Glutamatergic neuron (in vitro differentiated cells): ENCODE measurements around the gene CDH11. TPM values are rescaled to one million over a fixed set of nuclear protein-coding genes. Genes with fewer than 3 reads are reported as not detected.

ENCODE experiments used
- DNase-seq: peaks from one replicate; pipeline ENCODE4 v3.0.0; 2022
- H3K27ac Mint-ChIP-seq: one replicate; pipeline ENCODE4 v1.8.0; 2020; ENCODE audit warnings: mild to moderate bottlenecking, mixed read lengths, inconsistent platforms; ENCODE audit not compliant: unreplicated experiment
- H3K27me3 Mint-ChIP-seq: one replicate; pipeline ENCODE4 v1.8.0; 2020; ENCODE audit warnings: mild to moderate bottlenecking, moderate library complexity, mixed read lengths, inconsistent platforms; ENCODE audit not compliant: unreplicated experiment
- H3K36me3 Mint-ChIP-seq: one replicate; pipeline ENCODE4 v1.8.0; 2020; ENCODE audit warnings: mild to moderate bottlenecking, mixed read lengths, inconsistent platforms; ENCODE audit not compliant: unreplicated experiment
- H3K4me1 Mint-ChIP-seq: one replicate; pipeline ENCODE4 v1.8.0; 2020; ENCODE audit warnings: mild to moderate bottlenecking, low read depth, mixed read lengths, inconsistent platforms; ENCODE audit not compliant: unreplicated experiment
- H3K4me3 Mint-ChIP-seq: one replicate; pipeline ENCODE4 v1.8.0; 2020; ENCODE audit warnings: mild to moderate bottlenecking, mixed read lengths, inconsistent platforms; ENCODE audit not compliant: unreplicated experiment
- H3K9me3 Mint-ChIP-seq: one replicate; pipeline ENCODE4 v1.8.0; 2020; ENCODE audit warnings: mild to moderate bottlenecking, moderate library complexity, mixed read lengths, inconsistent platforms; ENCODE audit not compliant: unreplicated experiment
- total RNA-seq: library from RNA; stranded (reverse); fragmentation: NEBNext Ultra II Directional; extraction: Animal tissue kit (Norgen Biotek cat#: 25700); gene quantifications from one replicate; pipeline ENCODE4 v1.2.1, GENCODE V29; 2021; ENCODE audit not compliant: unreplicated experiment
- TF ChIP-seq, protein P1 (sequence below): fragments of 200-600 bp; sonication (generic); IDR thresholded peaks from one replicate; pipeline ENCODE4 v1.5.0; 2021; ENCODE audit not compliant: partially characterized antibody, unreplicated experiment

CDH11 gene
- total RNA-seq, 1 donor from 2014 or later, result 2.6 TPM

DNA sequence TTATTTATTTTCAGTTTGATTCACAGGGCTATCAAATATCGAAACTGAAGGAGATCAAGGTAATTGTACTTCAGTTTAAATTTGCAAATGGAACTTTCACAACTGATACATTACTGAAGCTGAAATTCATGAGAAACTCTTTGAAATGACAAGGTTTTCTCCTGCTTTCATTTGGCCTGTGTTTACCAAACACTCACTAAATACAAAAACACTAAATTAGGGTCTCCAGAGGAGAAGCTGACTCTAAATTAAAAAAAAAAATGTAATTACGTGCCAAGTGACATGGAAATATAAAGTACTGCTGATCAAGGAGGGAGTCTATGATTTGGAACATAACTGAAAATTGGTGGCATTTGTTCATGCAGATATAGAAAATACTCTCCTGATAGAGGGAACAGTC, 205.8 kb downstream of the CDH11 start:
- peaks cover 9% of the 10 kb centered on the region for H3K4me1 Mint-ChIP-seq
- no peaks in the 10 kb centered on the region for H3K9me3 Mint-ChIP-seq
- TF ChIP-seq, protein P1, sequence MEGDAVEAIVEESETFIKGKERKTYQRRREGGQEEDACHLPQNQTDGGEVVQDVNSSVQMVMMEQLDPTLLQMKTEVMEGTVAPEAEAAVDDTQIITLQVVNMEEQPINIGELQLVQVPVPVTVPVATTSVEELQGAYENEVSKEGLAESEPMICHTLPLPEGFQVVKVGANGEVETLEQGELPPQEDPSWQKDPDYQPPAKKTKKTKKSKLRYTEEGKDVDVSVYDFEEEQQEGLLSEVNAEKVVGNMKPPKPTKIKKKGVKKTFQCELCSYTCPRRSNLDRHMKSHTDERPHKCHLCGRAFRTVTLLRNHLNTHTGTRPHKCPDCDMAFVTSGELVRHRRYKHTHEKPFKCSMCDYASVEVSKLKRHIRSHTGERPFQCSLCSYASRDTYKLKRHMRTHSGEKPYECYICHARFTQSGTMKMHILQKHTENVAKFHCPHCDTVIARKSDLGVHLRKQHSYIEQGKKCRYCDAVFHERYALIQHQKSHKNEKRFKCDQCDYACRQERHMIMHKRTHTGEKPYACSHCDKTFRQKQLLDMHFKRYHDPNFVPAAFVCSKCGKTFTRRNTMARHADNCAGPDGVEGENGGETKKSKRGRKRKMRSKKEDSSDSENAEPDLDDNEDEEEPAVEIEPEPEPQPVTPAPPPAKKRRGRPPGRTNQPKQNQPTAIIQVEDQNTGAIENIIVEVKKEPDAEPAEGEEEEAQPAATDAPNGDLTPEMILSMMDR, result no peak
- no peaks in the 10 kb centered on the region for H3K27me3 Mint-ChIP-seq
- H3K27ac Mint-ChIP-seq, result no peak overlapping the region
- no peak overlapping the region for H3K4me3 Mint-ChIP-seq
- DNase-seq, result no peak
- no peaks in the 10 kb centered on the region for H3K36me3 Mint-ChIP-seq

DNA sequence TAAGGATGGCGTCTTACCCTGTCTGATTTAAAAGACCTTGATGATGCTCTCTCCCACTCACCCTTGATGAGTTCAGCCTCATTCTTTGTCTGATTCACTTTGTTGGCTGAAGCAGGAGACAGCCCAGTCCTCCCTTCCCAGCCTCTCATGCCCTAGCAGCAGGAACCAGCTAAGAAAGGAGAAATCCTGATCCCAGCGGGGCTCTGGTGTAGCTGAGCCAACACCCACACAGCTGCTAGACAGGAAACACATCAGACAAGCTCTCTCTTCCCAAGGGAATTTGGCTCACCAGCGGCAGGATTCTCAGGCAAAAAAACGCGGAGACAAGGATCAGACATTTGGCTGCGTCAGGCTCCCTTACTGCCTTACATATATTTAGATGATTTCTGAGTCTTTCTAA, 211.5 kb downstream of the CDH11 start:
- TF ChIP-seq, protein P1, result no peak
- peak overlapping the region; percentile 44 for H3K4me3 Mint-ChIP-seq
- H3K4me1 Mint-ChIP-seq, result peaks cover 26% of the 10 kb centered on the region
- peak overlapping the region; percentile 92 for H3K27ac Mint-ChIP-seq
- H3K27me3 Mint-ChIP-seq, result peaks cover 2% of the 10 kb centered on the region
- no peaks in the 10 kb centered on the region for H3K9me3 Mint-ChIP-seq
- peak; percentile 38 for DNase-seq
- no peaks in the 10 kb centered on the region for H3K36me3 Mint-ChIP-seq

DNA sequence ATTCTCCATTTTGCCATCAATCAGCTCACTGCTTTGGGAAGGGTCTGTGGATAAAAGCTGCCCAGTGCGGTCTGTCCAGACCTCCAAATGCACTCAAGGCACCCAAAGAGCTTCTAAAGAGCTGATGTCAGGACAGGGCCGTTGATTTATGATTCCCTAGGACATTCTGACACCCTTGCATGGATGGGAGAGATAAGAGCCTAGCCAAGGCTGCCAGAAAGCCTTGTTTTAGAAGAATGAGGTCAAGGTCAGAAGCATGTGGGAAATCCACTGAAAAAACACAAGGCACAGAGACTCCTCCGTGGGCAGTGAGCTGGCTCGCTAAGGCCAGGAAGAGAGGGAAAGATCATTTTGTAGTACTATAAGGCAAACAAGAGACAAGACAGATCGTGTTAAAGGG, 214.0 kb downstream of the CDH11 start:
- Mint-ChIP-seq H3K4me3 (no peak overlapping the region), H3K36me3 (no peaks in the 10 kb centered on the region), H3K27ac (no peak overlapping the region), H3K27me3 (peaks cover 2% of the 10 kb centered on the region), H3K4me1 (peaks cover 22% of the 10 kb centered on the region), H3K9me3 (no peaks in the 10 kb centered on the region)
- TF ChIP-seq, protein P1, result no peak
- no peak for DNase-seq

DNA sequence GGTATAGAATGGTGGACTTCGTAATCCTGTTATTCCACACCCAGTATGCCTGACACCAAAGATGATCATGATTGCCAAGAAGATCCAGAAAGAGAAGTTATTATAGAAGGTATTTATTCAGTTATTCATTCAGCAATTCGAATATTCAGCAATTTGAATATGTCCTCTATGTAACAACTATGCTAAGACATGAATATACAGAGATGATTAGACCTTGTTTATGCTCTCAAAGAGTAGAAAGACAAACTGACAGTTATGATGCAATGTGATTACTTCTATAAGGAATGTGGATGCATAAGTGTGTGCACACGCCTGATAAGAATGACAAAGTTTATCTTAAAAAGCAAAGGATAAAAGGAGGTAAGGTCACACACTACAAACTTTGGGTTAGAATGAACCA, 218.1 kb downstream of the CDH11 start:
- Mint-ChIP-seq H3K27me3 (no peaks in the 10 kb centered on the region), H3K4me3 (no peak overlapping the region), H3K9me3 (no peaks in the 10 kb centered on the region), H3K4me1 (peaks cover 4% of the 10 kb centered on the region), H3K36me3 (no peaks in the 10 kb centered on the region), H3K27ac (no peak overlapping the region)
- DNase-seq, result no peak
- TF ChIP-seq, protein P1, result no peak

DNA sequence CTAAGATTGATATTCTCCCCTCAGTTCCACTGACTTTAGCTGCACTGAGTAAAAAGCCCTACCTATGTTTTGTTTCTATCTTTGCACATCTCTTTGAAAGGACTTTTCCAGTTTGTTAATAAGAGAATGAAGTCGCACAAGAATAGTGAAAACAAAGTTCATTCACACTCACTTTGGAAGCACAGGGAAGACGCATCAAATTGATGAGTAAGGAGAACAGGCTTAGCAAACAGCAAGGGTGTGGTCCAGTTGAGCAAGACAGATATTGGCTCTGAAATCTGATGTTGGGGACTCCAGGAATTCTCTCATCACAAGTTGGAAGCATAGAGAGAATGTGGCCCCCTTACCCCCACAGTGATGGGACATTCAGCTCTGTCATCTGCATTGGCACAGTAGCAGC, 221.3 kb downstream of the CDH11 start:
- H3K27me3 Mint-ChIP-seq, result no peaks in the 10 kb centered on the region
- TF ChIP-seq, protein P1, result no peak
- H3K4me3 Mint-ChIP-seq, result no peak overlapping the region
- no peaks in the 10 kb centered on the region for H3K9me3 Mint-ChIP-seq
- no peaks in the 10 kb centered on the region for H3K36me3 Mint-ChIP-seq
- H3K4me1 Mint-ChIP-seq, result peaks cover 5% of the 10 kb centered on the region
- DNase-seq, result no peak
- H3K27ac Mint-ChIP-seq, result no peak overlapping the region
